SK-N-SH (cell line): Measurements from ENCODE around the gene MYO1H. TPM values are rescaled to one million over a fixed set of nuclear protein-coding genes. Genes with fewer than 3 reads are reported as not detected.

Experiments used
- CTCF ChIA-PET: fragments of 300-600, 350-600 bp; formaldehyde crosslinking; extraction: SDS; loops from one replicate; lab custom pipeline; 2021; lab: Yijun Ruan, JAX
- POLR2A ChIA-PET: fragments of 350-600 bp; sonication (Branson Sonifier 250); formaldehyde crosslinking; extraction: SDS; loops from one replicate; lab custom pipeline; 2020; ENCODE audit warnings: antibody characterized with exemption, inconsistent platforms; lab: Yijun Ruan, JAX
- DNase-seq: peaks from one replicate; pipeline ENCODE4 v3.0.0; 2012
- H2AFZ ChIP-seq: fragments of 200-600 bp; sonication (generic); 2 replicates; pipeline ENCODE4 v1.8.1; 2016; ENCODE audit warnings: antibody characterized with exemption, mild to moderate bottlenecking, low read depth
- H3F3A ChIP-seq: fragments of 200-600 bp; sonication (generic); replicated peaks from 2 replicates; pipeline ENCODE3; 2016; ENCODE audit warnings: antibody characterized with exemption, mild to moderate bottlenecking; ENCODE audit not compliant: insufficient read depth
- H3K27ac ChIP-seq, 2 experiments: fragments of 200-500 bp in 1 of 2; fragments of 200-600 bp in 1 of 2; sonication (Bioruptor generic) in 1 of 2; sonication (generic), shearing (Covaris generic) in 1 of 2; 2 replicates each; pipeline versions ENCODE4 v1.5.1 to v1.6.1; 2014 to 2016; ENCODE audit warnings: low read depth in 2 of 2, inconsistent platforms in 1 of 2, low read length in 1 of 2, mild to moderate bottlenecking in 1 of 2, mixed read lengths in 1 of 2
- H3K27me3 ChIP-seq: fragments of 200-600 bp; sonication (generic), shearing (Covaris generic); 2 replicates; pipeline ENCODE4 v1.6.1; 2016; ENCODE audit warnings: mixed run types; ENCODE audit not compliant: insufficient read depth
- H3K36me3 ChIP-seq, 2 experiments: fragments of 200-500 bp in 1 of 2; fragments of 200-600 bp in 1 of 2; sonication (Bioruptor generic) in 1 of 2; sonication (generic) in 1 of 2; replicated peaks in 1 of 2; 2 replicates each; pipeline versions ENCODE3 to v1.5.1; 2014 to 2016; ENCODE audit warnings: low read length in 1 of 2, mild to moderate bottlenecking in 1 of 2; ENCODE audit not compliant: insufficient read depth in 2 of 2, control insufficient read depth in 1 of 2
- H3K4me1 ChIP-seq, 2 experiments: fragments of 200-500 bp in 1 of 2; fragments of 200-600 bp in 1 of 2; sonication (Bioruptor generic) in 1 of 2; sonication (generic), shearing (Covaris generic) in 1 of 2; 2 replicates each; pipeline versions ENCODE4 v1.5.1 to v1.6.1; 2014 to 2016; ENCODE audit warnings: low read depth in 1 of 2, low read length in 1 of 2, mixed run types in 1 of 2; ENCODE audit not compliant: insufficient read depth in 2 of 2, control insufficient read depth in 1 of 2
- H3K4me2 ChIP-seq: fragments of 200-600 bp; sonication (generic), shearing (Covaris generic); 2 replicates; pipeline ENCODE4 v1.6.1; 2017; ENCODE audit warnings: mixed run types
- H3K4me3 ChIP-seq, 2 experiments: fragments of 200-500 bp in 1 of 2; fragments of 200-600 bp in 1 of 2; sonication (Bioruptor generic) in 1 of 2; sonication (generic), shearing (Covaris generic) in 1 of 2; 2 replicates each; pipeline versions ENCODE4 v1.5.1 to v1.8.1; 2014 to 2016; ENCODE audit warnings: low read depth in 2 of 2, inconsistent platforms in 1 of 2, low read length in 1 of 2, mild to moderate bottlenecking in 1 of 2, mixed read lengths in 1 of 2, moderate library complexity in 1 of 2
- H3K79me2 ChIP-seq: fragments of 200-600 bp; sonication (generic); 2 replicates; pipeline ENCODE4 v1.8.1; 2017; ENCODE audit warnings: mild to moderate bottlenecking; ENCODE audit not compliant: insufficient read depth
- H3K9ac ChIP-seq: fragments of 200-600 bp; sonication (generic); 2 replicates; pipeline ENCODE4 v1.6.1; 2017; ENCODE audit warnings: mixed run types
- H3K9me2 ChIP-seq: fragments of 200-600 bp; sonication (generic); 2 replicates; pipeline ENCODE4 v1.6.1; 2017; ENCODE audit warnings: mixed run types
- H3K9me3 ChIP-seq: fragments of 200-600 bp; sonication (generic); 2 replicates; pipeline ENCODE4 v1.6.1; 2017; ENCODE audit warnings: mixed run types, mild to moderate bottlenecking, moderate library complexity
- H4K20me1 ChIP-seq: fragments of 200-600 bp; sonication (generic); 2 replicates; pipeline ENCODE4 v1.6.1; 2017; ENCODE audit warnings: mild to moderate bottlenecking, mixed run types; ENCODE audit not compliant: insufficient read depth
- EZH2phosphoT487 ChIP-seq: fragments of 200-600 bp; sonication (generic); IDR thresholded peaks from 2 replicates; pipeline ENCODE4 v1.6.1; 2017; ENCODE audit warnings: low read depth, mixed run types, mild to moderate bottlenecking, antibody characterized with exemption, moderate library complexity, borderline replicate concordance
- FOXJ3 ChIP-seq: sonication (generic); formaldehyde crosslinking; IDR thresholded peaks from 2 replicates; pipeline ENCODE4 v1.5.1; 2020; ENCODE audit warnings: mild to moderate bottlenecking, missing genetic modification reagents
- GATA2 ChIP-seq: sonication (generic); formaldehyde crosslinking; IDR thresholded peaks from 2 replicates; pipeline ENCODE4 v1.5.0; 2020; ENCODE audit warnings: mild to moderate bottlenecking, missing genetic modification reagents
- JUND ChIP-seq: IDR thresholded peaks from 2 replicates; pipeline ENCODE4 v1.4.0; 2012
- MAX ChIP-seq: IDR thresholded peaks from 2 replicates; pipeline ENCODE4 v1.4.0; 2012; ENCODE audit warnings: low read depth
- NFIC ChIP-seq: IDR thresholded peaks from 2 replicates; pipeline ENCODE4 v1.4.0; 2012; ENCODE audit warnings: borderline replicate concordance
- POLR2AphosphoS5 ChIP-seq: IDR thresholded peaks from 2 replicates; pipeline ENCODE4 v1.6.1; 2012; ENCODE audit warnings: low read depth, low read length
- RFX5 ChIP-seq: IDR thresholded peaks from 2 replicates; pipeline ENCODE4 v1.6.1; 2012; ENCODE audit warnings: mild to moderate bottlenecking, improper control_type of control experiment, low read length
- SIN3A ChIP-seq: IDR thresholded peaks from 2 replicates; pipeline ENCODE4 v1.6.1; 2012; ENCODE audit warnings: low read depth, mild to moderate bottlenecking, low read length, moderate library complexity, borderline replicate concordance
- TCF12 ChIP-seq: IDR thresholded peaks from 2 replicates; pipeline ENCODE4 v1.4.0; 2012
- TEAD4 ChIP-seq: IDR thresholded peaks from 2 replicates; pipeline ENCODE4 v1.4.0; 2012; ENCODE audit warnings: mild to moderate bottlenecking, borderline replicate concordance; ENCODE audit not compliant: insufficient read depth
- WGBS: methylation state at CpG from one replicate; pipeline ENCODE4 v1.1.6; 2017; ENCODE audit warnings: low lambda C conversion rate; 5-methylcytosine and 5-hydroxymethylcytosine counted together
- polyA plus RNA-seq, 3 experiments: library from polyadenylated mRNA; depleted of rRNA; stranded (reverse); fragments of >200 nt; gene quantifications; 2 replicates each; pipeline ENCODE4 v1.2.3, GENCODE V29; 2012
- TF ChIP-seq, protein P1 (sequence below): IDR thresholded peaks from 2 replicates; pipeline ENCODE4; 2012

Gene MYO1H
- polyA plus RNA-seq, 1 of the 3 experiments (the other 2 are of a cell fraction) = not detected

- Histone ChIP-seq H4K20me1 (peaks cover 18% of the 10 kb centered on the region; the same call in 1 of the 2 replicates), H3K27ac (no peak overlapping the region), H3K9me2 (no peaks in the 10 kb centered on the region), H3K79me2 (peaks cover 88% of the 10 kb centered on the region), H3K4me3 (no peak overlapping the region), H3K9me3 (no peaks in the 10 kb centered on the region), H3F3A (no peaks in the 10 kb centered on the region), H3K27me3 (no peaks in the 10 kb centered on the region), H3K4me1 (no peaks in the 10 kb centered on the region), H3K9ac (no peak overlapping the region), H3K36me3 (peaks cover 62 to 82% of the 10 kb centered on the region in 2 experiments), H2AFZ (no peak overlapping the region), H3K4me2 (no peak overlapping the region)
- WGBS = 69% methylated on average over 2 of the region's 2 CpGs
- no peak for DNase-seq
- CTCF ChIA-PET = interaction anchor here (1.2 to 2.1 kb wide), 2 partner anchors 19 to 24 kb away, joined by 3 to 5 read pairs; no protein-coding TSS in a partner anchor
- POLR2A ChIA-PET = no interaction called here
- TF ChIP-seq TEAD4 (no peak), FOXJ3 (no peak), GATA2 (CRISPR knock-in tag) (no peak), NFIC (no peak), JUND (no peak)
These were observed 104.8 kb downstream of the MYO1H start for GRCh38 chr12:109452489-109452888.

- WGBS = 85% methylated on average over 1 of the region's 1 CpG
- no peak overlapping the region for H2AFZ ChIP-seq
These were observed 108.0 kb downstream of the MYO1H start for GRCh38 chr12:109455706-109456105.

DNA sequence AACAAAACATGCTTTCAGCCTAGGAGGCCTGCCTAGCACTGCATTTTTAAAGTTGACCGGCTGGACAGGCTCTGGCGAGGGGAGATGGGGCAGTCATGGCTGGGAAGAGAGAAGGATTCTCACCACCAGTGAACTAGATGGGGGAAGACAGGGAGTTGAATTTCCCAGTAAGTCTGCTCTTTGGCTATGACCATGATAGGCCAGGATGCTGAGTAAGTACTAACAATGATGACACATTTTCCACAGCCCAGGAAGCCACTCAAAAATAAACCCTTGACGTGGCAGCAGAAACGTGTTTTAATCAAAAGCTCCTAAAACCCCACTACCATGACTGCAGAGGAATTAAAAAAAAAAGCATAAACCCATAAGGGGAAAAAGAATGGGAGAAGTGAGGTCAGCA lies 110.4 kb downstream of the MYO1H start:
- Histone ChIP-seq H3K4me1 (peaks cover 28 to 32% of the 10 kb centered on the region in 2 experiments), H3K27me3 (no peaks in the 10 kb centered on the region), H2AFZ (no peak overlapping the region), H3K9me2 (no peaks in the 10 kb centered on the region), H3K27ac (peak overlapping the region in 1 of 2 experiments; percentile 42; a peak in 2 of 4 replicates)
- WGBS = 51% methylated on average over 4 of the region's 4 CpGs
- POLR2A ChIA-PET = no interaction called here
- no peak for DNase-seq
- no peak for TF ChIP-seq RFX5
- TF ChIP-seq EZH2phosphoT487 = no peak
- TF ChIP-seq POLR2AphosphoS5 = no peak
- TF ChIP-seq SIN3A = no peak
- no peak for TF ChIP-seq MAX
- TF ChIP-seq, all 33 proteins: peak for 0
- no peak overlapping the region; the same call in 1 of the 2 replicates for H3K4me2 ChIP-seq
- H3K36me3 ChIP-seq = peaks cover 43 to 63% of the 10 kb centered on the region in 2 experiments
- H3K79me2 ChIP-seq = peaks cover 89% of the 10 kb centered on the region
- H3K9ac ChIP-seq = no peak overlapping the region
- H3K9me3 ChIP-seq = no peaks in the 10 kb centered on the region
- peaks cover 20% of the 10 kb centered on the region for H3F3A ChIP-seq
- H4K20me1 ChIP-seq = 0 out of 2 replicates have a peak, but pooled peaks cover 3% of the 10 kb centered on the region
- CTCF ChIA-PET = interaction anchor here (0.7 to 2.4 kb wide), 4 partner anchors 14 to 387 kb away, joined by 3 to 6 read pairs (median 4); no protein-coding TSS in a partner anchor
- H3K4me3 ChIP-seq = no peak overlapping the region

More at GRCh38 chr12:109455706-109456105, 108.0 kb downstream of the MYO1H start:
- peaks cover 6% of the 10 kb centered on the region; the same call in 1 of the 2 replicates for H4K20me1 ChIP-seq
- no peaks in the 10 kb centered on the region for H3K27me3 ChIP-seq
- H3K36me3 ChIP-seq = peaks cover 54 to 82% of the 10 kb centered on the region in 2 experiments
- peaks cover 4 to 9% of the 10 kb centered on the region in 2 experiments; a peak in 3 of 4 replicates for H3K4me1 ChIP-seq
- H3K27ac ChIP-seq = no peak overlapping the region
- peaks cover 95% of the 10 kb centered on the region for H3K79me2 ChIP-seq
- H3F3A ChIP-seq = no peaks in the 10 kb centered on the region
- CTCF ChIA-PET = interaction anchor here (1.5 to 2.1 kb wide), 2 partner anchors 23 to 27 kb away, joined by 6 to 9 read pairs; no protein-coding TSS in a partner anchor
- no peak for DNase-seq
- H3K9me2 ChIP-seq = no peaks in the 10 kb centered on the region
- H3K9me3 ChIP-seq = no peaks in the 10 kb centered on the region
- POLR2A ChIA-PET = no interaction called here
- H3K9ac ChIP-seq = no peak overlapping the region
- no peak overlapping the region for H3K4me2 ChIP-seq
- TF ChIP-seq NFIC (0 out of 2 replicates have a peak, but pooled peaks have one; percentile 8), TEAD4 (no peak), TCF12 (no peak)
- TF ChIP-seq, protein P1, sequence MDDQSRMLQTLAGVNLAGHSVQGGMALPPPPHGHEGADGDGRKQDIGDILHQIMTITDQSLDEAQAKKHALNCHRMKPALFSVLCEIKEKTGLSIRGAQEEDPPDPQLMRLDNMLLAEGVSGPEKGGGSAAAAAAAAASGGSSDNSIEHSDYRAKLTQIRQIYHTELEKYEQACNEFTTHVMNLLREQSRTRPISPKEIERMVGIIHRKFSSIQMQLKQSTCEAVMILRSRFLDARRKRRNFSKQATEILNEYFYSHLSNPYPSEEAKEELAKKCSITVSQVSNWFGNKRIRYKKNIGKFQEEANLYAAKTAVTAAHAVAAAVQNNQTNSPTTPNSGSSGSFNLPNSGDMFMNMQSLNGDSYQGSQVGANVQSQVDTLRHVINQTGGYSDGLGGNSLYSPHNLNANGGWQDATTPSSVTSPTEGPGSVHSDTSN = no peak
- no peak overlapping the region for H3K4me3 ChIP-seq
